DMS 273 (cell line): ENCODE measurements around the gene DEFB114.
"Not testable (repeated sequence)": the region's sequence is repeated elsewhere in the genome, so short reads cannot be mapped to it uniquely, and the experiment has no call there.

ENCODE experiments used
- DNase-seq: peaks from one replicate; lab custom pipeline; 2025; ENCODE audit not compliant: unreplicated experiment; lab: John Stamatoyannopoulos, UW

DEFB114 gene

GRCh38 chr6:49964064-49964463 is at the start of gene DEFB114:
TSS of gene DEFB114 (minus strand) at chr6:49964164. CDS start at chr6:49964105, 59 bp downstream.
- DNase-seq = no peak

GRCh38 chr6:50007819-50008218 is 43.9 kb upstream of the DEFB114 start:
- DNase-seq = no peak

DNA sequence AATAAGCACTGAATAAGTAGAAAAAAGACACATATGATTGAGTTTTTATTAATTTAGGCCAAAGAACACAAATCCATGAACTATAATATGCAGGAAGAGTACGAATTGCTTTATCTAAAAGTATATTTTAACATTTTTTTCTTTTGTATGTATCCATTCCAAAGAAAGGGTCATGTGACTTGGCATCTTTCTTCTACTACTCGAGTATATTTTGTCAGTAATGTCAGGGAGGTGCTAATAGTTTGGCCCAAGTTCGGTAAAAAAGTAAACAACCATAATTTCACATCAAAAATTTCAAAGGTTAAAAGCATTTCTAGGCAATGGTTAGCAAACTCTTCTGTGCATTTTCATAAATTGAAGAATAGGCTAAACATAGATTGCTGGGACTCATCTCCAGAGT is 39.2 kb upstream of the DEFB114 start:
- no peak for DNase-seq

- DNase-seq = no peak
These were observed 31.3 kb upstream of the DEFB114 start for GRCh38 chr6:49995278-49995677.

DNA sequence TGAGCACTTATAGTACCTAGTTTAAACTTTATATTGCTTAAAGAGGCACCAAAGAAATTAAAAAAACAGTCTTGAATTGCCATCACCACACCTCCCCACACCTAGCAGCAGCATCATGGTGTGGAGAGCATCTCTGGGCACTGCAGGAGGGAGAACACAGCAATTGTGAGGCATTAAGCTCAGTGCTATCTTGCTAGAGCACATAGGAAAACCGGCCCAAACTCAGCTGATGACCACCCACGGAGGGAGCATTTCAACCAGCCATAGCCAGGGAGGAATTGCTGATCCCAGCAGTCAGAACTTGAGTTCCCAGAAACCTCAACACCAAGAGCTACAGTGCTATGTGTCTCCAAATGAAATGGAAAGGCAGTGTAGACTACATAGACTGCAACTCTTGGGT is 24.9 kb upstream of the DEFB114 start:
- no peak for DNase-seq

DNA sequence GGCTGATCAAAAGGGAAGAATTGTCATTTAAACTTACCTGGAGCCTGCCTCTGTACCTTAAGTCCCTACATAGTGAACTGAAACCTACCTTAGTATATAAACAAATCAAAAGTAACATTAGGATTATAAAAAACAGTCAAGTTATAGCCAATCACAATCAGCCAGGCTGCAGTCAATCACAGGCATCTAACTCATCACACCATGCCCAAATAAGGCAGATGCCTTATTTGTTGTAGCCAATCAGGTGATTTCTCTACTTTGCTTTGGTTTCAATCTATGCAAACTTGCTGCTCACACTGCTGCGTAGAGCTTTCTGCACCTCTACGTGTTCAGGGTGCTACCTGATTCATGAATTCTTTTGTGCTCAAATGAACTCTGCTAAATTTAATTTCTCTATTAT is 23.8 kb upstream of the DEFB114 start:
- no peak for DNase-seq

DNA sequence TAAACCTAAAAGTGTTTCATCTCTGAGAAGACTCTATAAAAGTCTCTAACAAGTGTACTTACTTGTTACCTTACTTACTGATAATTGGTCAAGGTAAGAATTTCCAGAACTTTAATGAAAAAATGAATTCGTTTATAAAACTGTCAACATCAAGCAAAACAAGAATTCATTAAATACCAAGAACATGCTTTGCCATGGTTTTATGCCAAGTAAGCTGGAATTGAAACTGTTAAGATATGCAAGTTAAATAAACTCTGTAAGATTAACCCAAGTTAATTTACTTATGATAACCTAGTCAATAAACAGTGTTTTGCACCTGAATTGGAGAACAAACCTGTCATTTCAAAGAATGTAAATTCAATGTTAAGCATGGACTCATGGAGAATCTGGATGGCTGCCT is 22.6 kb upstream of the DEFB114 start:
- DNase-seq = no peak

DNA sequence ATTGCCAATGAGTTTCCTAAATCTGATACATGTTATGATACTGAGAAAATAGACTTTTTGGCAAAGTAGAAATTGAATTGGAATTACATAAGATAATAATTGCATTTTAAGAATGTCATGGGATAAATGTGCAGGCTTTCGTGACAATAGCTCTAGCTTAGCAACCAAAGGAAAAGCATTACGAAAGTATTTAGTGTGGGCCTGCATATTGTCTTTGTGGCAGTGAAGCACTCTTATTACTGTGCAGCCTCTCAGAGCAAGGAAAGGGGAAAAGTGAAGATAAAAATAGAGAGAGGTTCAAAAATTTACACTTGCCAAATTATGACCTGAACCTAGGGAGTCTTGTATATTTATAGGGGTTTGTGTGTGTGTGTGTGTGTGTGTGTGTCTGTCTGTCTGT is 18.1 kb upstream of the DEFB114 start:
- DNase-seq = no peak

GRCh38 chr6:49980898-49981297 is 16.9 kb upstream of the DEFB114 start:
- no peak for DNase-seq

DNA sequence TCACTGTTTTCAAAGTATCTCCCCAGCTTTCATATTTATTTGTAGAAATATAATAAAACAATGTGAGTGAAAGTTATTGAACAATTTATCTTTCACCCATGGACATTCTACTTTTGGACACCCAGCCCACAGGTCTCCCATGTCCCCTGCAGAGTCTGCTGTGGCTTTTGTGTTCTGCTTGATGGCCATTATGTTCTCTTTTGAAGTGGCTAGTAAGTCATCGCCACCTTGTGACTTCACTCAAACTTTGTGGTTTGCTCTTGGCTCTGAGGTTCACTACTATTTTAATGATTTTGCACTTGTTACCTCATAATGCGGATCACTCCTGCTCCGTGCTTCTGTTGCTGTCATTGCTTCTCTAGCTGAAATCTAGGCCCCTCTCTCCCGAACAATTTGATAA is 15.6 kb upstream of the DEFB114 start:
- DNase-seq = no peak

- DNase-seq = no peak
These were observed 14.6 kb upstream of the DEFB114 start for GRCh38 chr6:49978332-49979226.

- DNase-seq = no peak
These were observed 5.6 kb upstream of the DEFB114 start, which contains the start of gene DEFB113 for GRCh38 chr6:49969605-49970004. TSS of gene DEFB113 (minus strand) at chr6:49969625. CDS start at chr6:49969625, 0 bp downstream.

- no peak for DNase-seq
These were observed 2.9 kb upstream of the DEFB114 start for GRCh38 chr6:49966823-49967222.

- DNase-seq = no peak
These were observed 2.4 kb upstream of the DEFB114 start for GRCh38 chr6:49966334-49966733.

DNA sequence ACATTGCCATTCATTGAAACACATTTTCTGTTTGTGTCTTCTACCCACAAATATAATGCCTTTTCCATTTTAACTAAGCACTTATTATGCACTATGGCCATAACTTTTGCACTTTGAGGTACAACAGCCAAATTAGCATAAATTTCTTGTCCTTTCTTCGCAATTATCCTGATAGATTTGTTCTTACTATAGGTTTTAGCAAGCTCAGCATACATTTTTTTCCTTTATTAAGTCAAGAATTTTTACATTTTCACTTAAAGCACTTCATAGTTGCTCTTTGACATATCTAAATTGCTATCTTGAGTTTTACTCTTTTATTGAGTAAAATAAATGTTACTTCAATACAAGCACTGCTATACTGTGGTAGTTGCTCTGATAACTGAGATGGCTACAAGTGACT is 5.8 kb downstream of the DEFB114 start:
- no peak for DNase-seq

DNA sequence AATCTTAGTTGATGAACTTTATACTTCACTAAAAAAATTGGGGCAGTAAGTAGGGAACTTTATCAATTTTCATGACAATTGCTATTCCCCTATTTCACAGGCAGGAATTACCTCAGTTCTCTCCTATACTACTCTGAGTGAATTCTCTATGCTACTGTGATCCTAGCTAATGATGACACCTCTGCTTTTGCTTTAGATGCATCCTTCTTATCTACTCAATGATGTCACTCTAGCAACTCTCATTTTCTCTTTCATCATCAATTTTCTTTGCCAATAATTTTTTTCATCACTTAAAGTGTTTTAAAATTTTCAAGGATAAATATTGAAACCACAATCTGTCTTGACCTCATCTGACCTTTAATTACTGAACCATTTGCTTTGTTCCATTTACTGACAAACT is 8.1 kb downstream of the DEFB114 start:
- DNase-seq = no peak

- DNase-seq = no peak
These were observed 12.0 kb downstream of the DEFB114 start for GRCh38 chr6:49951926-49952325.

DNA sequence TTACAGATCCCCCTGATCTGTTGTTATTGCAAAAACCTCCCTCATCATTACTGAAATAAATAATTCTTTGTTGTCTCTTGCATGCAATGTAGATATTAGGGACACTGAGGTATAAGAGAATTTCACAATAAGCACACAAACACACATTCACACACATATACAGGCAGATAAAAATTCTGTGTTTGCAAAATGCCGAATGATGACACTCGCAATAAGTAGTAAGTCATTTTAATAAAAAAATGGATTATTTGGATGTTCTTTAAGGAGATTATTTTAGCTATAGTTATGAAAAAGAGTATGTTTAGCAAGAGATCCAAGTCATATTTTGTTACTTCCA is 13.6 kb downstream of the DEFB114 start:
- DNase-seq = no peak

DNA sequence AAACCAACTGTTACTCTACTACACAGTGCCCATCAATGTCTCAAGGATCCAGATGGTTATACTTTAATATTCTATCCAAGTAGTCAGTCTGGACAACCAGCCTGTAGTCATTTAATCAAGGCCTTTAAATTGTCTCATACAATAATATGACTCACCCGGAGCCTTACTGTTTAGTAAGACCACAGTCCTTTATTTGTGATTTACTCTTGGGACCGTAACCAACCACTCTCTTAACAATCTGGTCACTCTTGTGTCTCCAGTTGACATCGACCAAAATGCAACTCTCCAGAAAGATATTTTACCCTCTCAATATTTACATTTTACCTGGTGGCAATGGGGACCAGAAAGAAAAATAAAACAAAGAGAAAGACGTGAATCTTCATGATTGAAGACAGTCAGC is 14.9 kb downstream of the DEFB114 start:
- DNase-seq = no peak

DNA sequence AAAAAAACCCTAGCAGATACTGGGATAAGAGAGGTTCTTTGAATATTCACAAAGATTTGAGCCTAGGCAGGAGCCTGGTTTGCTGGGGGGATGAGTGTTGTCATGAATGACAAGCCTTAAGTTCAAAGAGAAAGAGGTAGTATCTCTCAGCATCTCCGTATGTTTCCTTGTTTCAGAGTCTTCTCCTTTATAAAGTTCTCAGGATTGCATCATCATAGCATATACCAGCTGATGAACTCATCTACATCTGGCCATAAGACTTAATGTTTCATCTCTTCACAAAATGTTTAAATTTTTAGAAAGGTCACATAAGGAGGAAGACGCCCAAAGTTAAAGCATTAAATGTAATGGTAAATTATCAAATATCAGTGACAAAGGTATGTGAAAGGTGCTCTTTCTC is 17.1 kb downstream of the DEFB114 start:
- DNase-seq = no peak

GRCh38 chr6:49944068-49944467 is 19.9 kb downstream of the DEFB114 start:
- not testable (repeated sequence) for DNase-seq

DNA sequence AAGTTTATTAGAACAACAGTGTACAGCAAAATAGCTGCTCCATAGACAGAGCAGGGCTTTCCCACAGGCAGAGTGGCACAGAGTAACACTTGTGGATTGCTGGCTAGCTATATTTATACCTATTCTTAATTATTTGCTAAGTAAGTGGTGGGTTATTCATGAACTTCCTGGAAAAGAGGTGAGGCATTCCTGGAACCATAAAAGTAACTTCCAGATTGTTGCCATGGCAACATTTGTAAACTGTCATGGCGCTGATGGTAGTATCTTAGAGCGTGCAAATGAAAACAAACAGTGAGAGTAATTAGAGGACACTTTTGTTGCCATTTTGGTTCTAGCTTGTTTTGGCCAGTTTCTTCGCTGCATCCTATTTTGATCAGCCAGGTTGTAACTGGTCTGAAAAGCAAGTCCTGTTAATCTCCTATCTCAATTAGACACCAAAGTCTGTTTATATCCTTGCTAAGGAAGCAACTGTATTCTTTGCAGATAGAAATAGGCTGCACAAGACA is 23.9 kb downstream of the DEFB114 start:
- peak; percentile 2 for DNase-seq

GRCh38 chr6:49937811-49938210 is 26.2 kb downstream of the DEFB114 start:
- no peak for DNase-seq
